HG03521 (cell line): ENCODE data around the gene NSMF.

ENCODE experiments used
- ATAC-seq: cut with Tn5 transposase; IDR thresholded peaks from one replicate; pipeline ENCODE4 v1.9.1; 2021; ENCODE audit warnings: mild to moderate bottlenecking, moderate library complexity; ENCODE audit not compliant: unreplicated experiment

NSMF gene

DNA sequence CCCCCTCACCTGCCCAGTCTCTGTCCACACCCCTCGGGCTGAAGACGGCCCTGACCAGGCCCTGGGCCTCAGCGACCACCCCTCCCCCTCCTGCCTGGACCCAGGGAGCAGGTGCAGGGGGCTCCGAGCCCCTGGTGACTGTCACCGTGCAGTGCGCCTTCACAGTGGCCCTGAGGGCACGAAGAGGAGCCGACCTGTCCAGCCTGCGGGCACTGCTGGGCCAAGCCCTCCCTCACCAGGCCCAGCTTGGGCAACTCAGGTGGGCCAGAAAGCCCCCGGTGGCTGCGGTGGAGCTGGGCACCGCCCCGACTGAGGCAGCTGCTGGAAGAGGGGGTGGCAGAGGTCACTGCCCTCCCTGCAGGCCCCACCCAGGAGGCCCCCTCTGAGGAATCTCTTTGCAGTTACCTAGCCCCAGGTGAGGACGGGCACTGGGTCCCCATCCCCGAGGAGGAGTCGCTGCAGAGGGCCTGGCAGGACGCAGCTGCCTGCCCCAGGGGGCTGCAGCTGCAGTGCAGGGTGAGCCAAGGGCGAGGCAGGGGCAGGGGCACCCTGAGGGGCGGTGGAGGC lies 25.7 kb downstream of the NSMF start:
- no peak for ATAC-seq

DNA sequence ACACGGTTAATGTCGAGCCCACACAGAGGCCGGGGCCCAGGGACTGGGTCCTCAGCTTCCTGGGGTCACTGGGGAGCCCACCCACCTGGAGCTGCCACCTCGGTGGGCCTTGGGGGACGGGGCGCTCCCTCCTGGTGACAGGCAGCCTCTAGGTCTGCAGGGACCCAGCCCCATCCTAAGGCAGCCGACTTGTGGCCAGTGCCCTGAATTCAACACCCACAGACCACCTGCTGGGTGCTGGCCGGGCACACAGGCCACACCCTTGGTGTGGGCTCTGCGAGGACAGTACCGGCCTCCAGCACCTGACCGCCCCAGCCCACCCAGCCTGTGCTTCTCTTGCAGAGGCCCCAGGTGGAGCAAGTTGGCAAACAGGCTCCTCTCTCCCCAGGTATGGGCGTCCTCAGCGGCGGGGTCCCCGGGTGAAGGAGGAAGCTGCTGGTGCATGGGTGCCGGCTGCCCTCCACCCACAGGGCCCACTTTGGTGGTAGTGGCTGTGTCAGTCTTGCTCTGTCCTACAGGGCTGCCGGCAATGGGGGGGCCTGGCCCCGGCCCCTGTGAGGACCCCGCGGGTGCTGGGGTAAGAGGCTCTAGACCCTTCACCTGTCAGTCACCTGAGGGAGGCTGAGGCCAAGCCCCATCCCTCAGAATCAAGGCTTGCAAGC lies 26.3 kb downstream of the NSMF start:
- ATAC-seq: no peak

DNA sequence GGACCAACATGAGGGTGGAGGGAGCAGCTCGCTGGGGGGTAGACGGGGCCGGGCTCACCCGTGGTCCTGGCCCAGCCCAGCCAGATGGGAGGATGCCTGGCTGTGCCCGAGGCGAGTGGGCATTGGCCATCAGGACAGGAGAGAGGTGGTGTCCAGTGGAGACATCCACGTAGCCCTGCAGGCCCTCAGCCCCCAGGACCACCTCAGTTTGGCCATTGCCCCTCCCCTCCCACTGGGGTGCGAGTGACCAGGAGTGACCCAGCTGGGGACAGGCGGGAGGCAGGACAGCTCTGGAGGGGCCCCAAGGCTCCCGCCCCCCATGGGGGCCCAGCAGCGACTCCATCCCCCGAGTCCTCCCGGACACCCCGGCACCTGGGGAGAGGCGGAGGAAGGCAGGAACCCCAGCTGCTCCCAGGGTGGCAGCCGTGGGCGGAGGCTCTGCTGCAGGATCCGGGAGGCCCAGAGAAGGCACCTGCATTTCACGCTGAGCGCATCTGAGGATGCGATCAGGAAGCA lies 27.7 kb downstream of the NSMF start:
- ATAC-seq: no peak

DNA sequence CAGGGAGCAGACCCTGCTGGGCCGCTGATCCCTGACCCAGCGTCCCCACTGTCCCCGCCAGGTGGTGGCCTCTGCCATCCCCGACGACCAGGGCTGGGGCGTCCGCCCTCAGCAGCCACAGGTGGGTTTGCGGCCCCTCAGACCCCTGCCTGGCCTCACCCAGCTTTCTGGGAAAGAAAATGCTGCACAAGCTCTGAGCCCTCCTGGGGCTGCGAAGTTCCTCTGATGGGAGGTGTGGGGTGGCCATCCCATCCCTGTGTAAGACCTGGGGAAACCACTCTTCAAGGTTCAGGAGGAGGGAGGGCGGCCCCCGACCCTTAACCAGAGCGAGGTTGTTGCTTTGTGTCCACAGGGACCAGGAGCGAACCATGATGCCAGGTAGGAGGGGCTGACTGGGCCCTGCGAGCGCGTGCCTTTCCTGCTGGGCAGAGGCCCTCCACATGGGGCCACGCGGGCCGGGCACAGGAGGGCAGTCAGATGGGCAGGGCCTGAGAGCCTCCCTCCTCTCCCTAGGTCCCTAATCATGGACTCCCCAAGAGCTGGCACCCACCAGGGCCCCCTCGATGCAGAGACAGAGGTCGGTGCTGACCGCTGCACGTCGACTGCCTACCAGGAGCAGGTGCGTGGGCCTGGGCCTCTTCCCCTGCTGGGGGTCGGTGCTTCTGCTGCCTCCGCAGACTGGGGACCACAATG lies 28.3 kb downstream of the NSMF start:
- no peak for ATAC-seq

GRCh38 chr9:137429974-137430722 lies 29.0 kb downstream of the NSMF start:
- no peak for ATAC-seq

- ATAC-seq: no peak
Measured at GRCh38 chr9:137429546-137429890, 29.6 kb downstream of the NSMF start.

GRCh38 chr9:137428841-137429545 lies 30.1 kb downstream of the NSMF start:
- ATAC-seq: no peak

DNA sequence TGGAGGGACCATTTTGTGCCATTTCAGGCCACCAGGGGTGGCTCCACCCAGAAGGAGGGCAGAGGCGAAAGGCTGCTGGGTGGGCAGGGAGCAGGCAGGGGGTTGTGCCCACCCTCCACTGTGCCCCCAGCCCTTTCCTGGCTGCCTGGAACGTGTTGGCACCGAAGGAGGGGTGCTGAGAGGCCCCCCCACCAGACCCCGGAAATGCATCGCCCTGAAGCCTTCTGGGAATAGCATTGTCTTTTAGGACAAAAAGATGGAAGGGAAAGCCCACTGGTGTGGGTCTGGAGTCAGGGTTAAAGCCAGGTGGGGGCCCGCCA lies 30.9 kb downstream of the NSMF start:
- ATAC-seq: no peak

- no peak for ATAC-seq
Measured at GRCh38 chr9:137427454-137428310, 31.5 kb downstream of the NSMF start.

DNA sequence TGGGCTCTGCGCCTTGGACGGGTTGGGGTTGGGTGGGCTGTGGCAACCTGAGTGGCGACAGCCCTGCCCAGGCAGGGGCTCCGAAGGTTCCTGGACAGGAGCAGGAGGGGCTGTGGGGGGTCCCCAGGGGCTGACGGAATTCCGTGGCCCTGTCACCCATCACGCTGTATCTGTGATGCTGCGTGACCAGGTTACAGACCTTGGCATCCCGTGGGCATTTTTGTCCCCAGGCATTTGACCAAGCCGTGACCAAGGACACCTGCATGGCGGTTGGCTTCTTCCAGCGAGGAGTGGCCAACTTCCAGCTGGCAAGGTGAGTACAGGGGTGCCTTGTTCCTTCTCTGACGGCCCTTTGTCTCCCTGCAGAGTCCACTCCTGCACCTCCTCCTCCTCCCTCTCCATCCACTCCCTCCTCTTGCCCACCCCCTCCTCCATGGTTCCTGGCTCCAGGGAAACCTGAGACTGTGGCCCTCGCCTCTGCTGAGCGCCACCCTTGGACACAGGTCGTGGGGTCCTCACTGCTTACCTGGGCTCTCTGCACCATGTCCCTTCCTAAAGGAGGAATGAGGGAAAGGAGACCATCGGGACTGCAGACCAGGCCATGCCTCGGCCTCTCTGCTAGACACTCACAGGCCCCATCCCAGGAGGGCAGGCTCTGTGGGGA lies 33.0 kb downstream of the NSMF start:
- ATAC-seq: no peak

DNA sequence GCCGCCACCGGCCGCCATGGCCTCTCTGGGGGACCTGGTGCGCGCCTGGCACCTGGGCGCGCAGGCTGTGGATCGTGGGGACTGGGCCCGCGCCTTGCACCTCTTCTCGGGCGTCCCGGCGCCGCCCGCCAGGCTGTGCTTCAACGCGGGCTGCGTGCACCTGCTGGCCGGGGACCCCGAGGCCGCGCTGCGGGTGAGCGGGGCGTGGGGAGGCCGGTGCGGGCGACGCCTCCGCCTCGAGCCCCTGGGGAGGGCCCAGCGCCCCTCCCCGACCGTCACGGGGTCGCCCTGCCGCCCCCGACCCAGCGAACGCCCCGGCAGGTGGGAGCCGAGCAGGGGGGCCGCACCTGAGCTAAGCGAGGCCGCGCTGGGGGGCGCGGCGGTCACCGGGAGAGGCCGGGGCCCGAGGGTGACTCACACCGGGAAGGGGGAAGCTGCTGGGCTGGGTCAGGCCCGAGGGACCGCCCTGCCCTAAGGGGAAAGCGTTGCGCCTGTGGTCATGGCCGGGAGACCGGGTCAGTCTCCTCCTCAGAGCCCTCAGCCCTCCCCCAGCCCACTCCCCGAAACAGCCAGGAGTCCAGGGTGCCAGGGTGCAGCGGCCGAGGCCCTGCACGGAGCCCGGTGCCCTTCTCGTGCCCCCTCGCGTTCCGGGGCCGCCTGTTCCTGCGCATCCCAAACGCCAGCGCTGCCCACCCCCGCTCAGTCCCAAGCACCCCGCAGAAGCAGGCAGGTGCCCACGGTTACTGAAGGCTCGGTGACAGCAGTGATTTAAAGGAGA lies 35.4 kb downstream of the NSMF start:
- ATAC-seq: peak; percentile 27

DNA sequence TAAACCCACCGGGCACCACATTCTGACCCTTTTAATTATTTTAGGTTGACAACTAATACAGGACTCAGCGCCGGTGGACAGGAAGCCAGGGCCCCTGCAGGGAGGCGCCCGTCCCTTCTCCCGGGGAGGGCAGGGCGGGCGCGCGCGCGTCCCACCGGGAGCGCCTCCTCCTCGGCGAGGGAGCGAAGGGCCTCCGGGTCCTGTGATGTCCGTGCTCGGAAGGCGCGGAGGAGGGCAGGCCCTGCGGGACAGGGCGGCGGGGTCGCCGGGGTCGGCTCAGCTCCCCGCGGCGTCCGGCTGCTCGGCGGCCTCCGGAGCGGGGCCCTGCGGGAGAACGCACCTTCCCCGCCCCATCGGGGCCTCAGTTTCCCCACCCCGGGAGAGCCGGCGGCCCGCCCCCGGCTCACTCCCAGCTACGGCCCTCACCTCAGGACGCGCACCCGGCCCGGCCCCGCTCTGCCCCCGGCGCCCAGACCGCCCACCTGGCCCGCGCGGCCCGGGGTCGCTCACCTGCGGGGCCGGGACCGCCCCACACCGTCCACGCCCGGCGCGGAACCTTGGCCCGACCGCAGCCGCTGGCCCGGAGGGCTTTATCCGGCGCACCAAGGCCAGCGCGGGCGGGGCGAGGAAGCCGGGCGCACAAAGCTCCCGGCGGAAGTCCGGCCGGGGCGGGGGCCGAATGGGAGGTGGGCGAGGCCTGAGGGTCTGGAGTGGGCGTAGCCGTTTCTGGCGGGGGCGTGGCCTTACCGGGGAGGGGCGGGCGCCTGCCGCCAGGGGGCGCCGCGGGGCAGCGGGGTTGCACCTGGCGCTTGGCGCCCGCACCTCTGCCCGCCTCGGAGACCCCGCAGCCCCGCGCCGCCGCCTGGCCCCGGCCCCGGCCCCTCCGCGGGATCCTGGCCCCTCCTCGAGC lies 36.3 kb downstream of the NSMF start, which contains the start of the genes EXD3 and NOXA1:
Gene EXD3 (minus strand): TSS at position 559 of the 910 bp plus-strand sequence. CDS start 27,805 bp downstream, outside the sequence.
Gene NOXA1 (plus strand): TSS at position 790 of the 910 bp plus-strand sequence. CDS start 137 bp downstream, outside the sequence.
- peak; percentile 84 for ATAC-seq

DNA sequence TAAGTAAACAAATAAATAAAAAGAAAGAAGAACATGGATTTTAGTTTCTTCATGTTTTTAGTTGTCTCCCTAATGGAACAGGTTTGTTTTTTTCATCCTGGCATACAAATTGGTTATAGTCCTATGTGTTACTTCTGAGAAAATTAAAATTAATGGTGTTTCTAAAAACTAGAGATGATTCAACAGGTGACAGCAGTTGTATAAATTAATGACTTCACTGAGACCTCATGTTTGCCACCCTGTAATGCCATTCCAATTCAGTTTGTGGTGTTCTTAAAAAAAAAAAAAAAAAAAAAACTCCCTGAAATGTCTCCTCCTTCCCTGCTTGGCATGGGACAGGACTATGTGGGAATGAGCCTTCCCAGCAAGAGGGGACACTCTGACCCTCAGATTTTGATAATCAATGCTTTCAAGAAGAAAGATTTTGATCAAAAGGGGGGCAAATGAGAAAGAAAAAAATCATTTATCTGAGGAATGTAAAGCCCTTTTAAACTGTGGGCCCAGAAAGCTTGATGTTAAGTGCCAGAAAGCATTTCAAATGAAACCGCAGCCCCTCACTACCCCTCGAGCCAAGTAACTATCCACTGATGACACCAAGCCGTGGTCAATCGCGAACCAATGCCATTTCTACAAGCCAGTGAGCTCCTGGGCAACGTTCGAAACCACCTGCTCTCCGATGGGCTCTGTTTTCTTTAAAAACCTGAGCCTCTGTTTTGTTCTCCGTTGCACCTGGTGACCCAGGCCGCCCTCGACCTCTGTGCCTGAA lies 37.1 kb downstream of the NSMF start:
- ATAC-seq: no peak

DNA sequence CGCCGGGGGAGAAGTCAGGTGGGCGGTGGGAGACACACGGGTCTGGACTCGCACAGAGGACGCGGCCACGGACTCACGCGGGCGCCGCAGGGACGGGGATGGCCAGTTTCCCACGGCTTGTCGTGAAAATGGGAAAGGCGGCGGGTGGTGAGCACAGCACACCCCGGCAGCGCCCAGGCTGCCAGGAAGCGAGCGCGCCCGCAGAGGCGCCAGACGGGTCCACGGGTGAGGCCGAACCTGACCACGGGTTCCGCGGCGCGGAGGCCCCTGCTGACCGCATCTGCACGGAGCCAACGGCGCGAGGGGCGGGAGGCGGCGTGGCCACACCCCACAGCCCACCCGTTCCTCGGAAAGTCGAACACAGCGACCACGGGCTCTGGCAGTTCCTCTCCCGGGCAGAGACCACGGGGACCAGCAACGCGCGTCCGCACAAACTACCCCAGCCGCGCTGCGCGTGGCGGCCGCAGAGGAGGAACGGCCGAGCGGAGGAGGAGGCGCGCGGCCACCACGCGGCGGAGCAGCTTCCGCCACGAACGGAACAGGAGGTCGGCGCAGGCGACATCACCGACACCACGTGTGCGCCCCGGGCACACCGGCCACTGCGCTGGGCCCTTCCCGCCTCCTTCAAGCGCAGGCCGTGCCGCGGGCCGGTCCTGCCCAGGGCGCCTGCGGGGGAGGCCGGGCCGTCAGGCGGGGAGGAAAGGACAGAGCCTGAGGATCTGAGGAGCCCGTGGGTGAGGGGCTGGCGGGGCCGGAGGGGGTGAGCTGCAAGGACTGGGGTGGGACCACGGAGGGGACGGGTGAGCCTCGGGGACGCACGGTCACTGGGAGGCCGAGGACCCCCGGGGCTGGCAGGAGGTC lies 41.7 kb downstream of the NSMF start:
- ATAC-seq: no peak

- no peak for ATAC-seq
Measured at GRCh38 chr9:137416563-137417151, 42.5 kb downstream of the NSMF start.
